Activated CD8-positive, alpha-beta memory T cell treated with anti-CD3 and anti-CD28 coated beads, Interleukin-2, amount 50 U/mL, for 24 hours (primary cell): Measurements from ENCODE around the gene TMCC3.
"Not testable (repeated sequence)": the region's sequence is repeated elsewhere in the genome, so short reads cannot be mapped to it uniquely, and the experiment has no call there.

Source experiments
- DNase-seq: peaks from one replicate; pipeline ENCODE4 v3.0.0-alpha.2; 2020; ENCODE audit errors: extremely low read depth

TMCC3 gene

GRCh38 chr12:94571556-94571955 lies 78.8 kb downstream of the TMCC3 start:
- no peak for DNase-seq

DNA sequence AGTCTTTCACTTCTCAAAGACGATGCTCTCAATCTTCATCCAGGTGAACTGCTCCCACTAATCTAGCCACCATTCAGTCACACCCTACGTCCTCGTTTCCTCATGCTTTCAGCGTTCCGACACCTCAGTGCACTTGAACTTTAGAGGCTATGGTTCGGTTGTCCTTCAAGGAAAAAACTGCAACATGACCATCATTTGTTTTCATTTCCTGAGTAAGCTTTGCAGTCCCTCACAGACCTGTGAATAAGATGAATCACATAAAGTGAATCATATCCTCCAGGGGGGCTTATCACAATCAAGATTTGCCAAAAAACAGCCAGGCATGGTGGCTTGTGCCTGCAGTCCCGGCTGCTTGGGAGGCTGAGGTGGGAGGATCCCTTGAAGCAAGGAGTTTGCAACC lies 80.2 kb downstream of the TMCC3 start:
- no peak for DNase-seq

DNA sequence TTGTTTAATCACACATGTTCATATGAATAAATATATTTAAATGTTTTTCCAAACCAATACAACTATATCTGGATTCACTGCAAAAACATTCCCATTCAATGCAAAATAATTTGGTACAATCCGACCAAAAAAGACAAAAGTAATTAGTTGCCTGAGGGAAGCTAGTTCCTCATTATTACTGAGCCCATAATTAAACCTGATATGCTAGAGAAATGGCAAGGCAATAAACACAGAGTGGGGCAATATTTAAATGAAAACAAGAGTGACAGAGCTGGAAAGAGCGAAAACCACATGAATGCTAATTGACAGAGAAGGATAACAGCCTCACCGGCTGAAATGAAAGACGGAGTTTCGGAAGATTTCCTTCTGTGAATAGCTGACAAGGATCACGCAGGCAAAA lies 82.6 kb downstream of the TMCC3 start:
- DNase-seq, result no peak

DNA sequence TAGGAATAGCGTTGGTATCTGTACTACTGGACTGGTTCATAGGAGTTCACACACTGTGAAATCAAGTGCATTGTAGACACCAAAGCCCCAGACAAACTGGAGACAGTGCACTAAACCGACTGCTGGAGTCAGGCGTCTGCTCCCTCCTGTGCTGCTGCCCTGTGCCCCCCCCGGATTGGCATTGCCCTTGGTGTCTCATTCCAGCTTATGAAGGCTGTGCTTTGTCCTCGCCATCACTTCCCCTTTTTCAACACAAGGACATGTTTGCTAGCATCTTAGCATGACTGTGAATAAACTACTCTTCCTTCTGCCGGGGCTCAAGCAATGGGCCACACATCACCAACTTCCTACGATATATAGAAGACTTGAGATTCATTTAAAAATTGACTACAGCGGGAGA lies 84.0 kb downstream of the TMCC3 start:
- no peak for DNase-seq

DNA sequence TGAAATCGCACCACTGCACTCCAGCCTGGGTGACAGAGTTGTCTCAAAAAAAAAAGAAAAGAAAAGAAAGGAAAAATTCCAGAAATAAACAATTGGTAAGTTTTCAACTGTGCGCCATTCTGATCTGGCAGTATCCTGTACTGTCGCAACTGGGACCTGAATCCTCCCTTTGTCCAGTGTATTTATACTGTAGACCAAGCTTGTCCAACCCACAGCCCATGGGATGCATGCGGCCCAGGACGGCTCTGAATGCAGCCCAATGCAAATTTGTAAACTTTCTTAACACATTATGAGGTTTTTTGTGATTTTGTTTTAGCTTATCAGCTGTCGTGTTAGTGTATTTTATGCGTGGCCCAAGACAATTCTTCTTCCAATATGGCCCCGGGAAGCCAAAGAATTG lies 84.7 kb downstream of the TMCC3 start:
- DNase-seq, result no peak

- DNase-seq, result no peak
Measured at GRCh38 chr12:94563286-94563685, 87.1 kb downstream of the TMCC3 start.

DNA sequence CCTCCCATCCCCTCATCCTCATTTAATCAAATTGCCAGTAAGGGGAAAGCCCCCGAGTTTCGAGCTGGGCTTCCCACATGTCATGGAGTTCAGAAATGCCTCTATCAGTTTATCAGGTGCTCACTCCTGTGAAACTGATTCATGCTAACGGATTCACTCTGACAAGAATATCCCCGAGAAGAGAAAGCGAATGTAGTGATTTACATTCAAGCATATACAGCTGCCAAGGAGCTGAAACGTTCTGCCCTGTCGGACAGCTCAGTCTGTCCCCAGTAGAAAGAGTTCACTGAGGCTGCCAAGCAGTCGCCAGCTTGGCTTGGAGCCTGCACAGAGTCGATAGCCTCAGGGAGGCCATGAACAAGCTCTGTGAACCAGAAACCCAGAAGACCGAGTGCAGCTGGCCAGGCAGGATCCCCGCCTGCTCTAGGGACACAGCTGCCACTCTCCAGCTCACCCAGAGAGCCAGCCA lies 88.4 kb downstream of the TMCC3 start:
- DNase-seq, result no peak

DNA sequence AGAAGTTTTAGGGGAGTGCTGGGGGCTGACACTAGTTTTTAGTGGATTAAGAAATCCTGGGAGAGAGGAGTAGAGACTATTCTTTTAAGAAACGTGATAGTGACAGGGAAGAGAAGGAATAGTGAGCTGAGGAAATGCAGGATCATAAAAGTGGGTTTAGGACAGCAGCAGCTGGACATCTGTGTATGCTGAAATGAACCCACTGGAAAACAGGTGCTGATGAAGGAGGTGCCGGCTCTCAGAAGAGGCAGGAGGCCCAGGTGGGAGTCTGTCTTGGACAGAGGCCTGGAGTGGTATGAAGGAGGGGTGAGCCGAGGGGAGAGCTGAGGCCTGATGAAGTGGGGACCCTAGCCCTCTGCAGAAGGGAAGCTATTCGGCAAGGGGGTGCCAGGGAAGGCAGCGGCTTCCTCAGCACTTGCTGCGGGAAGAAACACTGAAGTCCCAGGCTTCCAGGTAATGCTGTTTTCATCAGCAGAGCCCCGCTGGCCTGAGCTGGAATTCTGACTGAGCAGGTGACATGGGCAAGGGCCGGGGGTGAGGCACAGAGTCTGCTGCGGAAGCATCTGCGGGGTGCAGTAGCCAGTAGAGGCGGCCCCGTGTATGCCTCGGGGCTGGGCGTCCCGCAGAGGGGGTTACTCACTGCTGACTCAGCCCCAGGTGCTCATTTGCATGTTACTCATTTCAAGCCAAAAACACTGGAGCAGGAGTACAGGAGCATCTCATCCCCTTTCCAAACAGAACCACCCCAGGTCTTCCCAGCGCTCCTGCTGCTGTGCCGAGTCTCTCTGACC lies 89.7 kb downstream of the TMCC3 start:
- no peak for DNase-seq

GRCh38 chr12:94558612-94559011 lies 91.7 kb downstream of the TMCC3 start:
- DNase-seq, result no peak

DNA sequence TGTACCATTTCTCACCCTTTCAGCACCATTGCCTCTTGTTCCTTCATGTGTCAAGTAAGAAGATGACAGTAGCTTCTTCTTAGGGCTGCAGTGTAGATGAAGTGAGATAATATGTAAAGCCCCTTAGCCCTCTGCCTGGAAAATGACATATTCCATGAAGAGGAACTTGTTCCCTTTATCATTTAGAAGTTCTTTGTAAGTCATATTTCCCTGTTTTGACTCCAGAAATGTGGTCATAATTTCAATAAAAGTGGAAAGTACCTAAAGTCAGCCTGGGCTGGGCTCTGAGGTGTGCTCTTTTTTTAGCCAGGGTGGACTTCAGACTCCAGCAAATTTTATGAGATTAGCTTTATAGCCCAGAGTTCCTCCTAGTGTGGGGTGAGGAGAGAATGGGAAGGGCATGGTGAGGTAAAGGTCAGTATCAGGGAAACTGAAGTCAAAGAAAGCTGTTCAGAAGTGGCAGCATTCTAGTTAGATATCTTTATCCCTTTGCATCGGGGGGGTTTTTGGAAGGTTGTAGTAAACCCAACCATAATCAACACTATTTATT lies 92.5 kb downstream of the TMCC3 start:
- no peak for DNase-seq

- DNase-seq, result no peak
Measured at GRCh38 chr12:94555687-94556086, 94.7 kb downstream of the TMCC3 start.

DNA sequence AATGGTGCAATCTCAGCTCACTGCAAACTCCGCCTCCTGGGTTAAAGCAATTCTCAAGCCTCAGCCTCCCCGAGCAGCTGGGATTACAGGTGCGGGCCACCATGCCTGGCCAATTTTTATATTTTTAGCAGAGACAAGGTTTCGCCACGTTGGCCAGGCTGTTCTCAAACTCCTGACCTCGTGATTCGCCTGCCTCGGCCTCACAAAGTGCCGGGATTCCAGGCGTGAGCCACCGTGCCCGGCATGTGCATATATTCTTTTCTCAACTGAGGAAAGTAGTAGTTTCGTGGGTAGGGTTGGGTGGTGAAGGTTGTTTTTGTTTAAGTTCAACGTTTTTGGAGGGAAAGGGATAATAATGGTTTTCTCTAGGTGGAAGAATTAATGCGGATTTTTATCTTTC lies 96.5 kb downstream of the TMCC3 start:
- no peak for DNase-seq

GRCh38 chr12:94553130-94553519 lies 97.2 kb downstream of the TMCC3 start:
- DNase-seq, result no peak

GRCh38 chr12:94551810-94552209 lies 98.5 kb downstream of the TMCC3 start:
- no peak for DNase-seq

- DNase-seq, result no peak
Measured at GRCh38 chr12:94550964-94551363, 99.4 kb downstream of the TMCC3 start.

- not testable (repeated sequence) for DNase-seq
Measured at GRCh38 chr12:94548833-94549232, 101.5 kb downstream of the TMCC3 start.

DNA sequence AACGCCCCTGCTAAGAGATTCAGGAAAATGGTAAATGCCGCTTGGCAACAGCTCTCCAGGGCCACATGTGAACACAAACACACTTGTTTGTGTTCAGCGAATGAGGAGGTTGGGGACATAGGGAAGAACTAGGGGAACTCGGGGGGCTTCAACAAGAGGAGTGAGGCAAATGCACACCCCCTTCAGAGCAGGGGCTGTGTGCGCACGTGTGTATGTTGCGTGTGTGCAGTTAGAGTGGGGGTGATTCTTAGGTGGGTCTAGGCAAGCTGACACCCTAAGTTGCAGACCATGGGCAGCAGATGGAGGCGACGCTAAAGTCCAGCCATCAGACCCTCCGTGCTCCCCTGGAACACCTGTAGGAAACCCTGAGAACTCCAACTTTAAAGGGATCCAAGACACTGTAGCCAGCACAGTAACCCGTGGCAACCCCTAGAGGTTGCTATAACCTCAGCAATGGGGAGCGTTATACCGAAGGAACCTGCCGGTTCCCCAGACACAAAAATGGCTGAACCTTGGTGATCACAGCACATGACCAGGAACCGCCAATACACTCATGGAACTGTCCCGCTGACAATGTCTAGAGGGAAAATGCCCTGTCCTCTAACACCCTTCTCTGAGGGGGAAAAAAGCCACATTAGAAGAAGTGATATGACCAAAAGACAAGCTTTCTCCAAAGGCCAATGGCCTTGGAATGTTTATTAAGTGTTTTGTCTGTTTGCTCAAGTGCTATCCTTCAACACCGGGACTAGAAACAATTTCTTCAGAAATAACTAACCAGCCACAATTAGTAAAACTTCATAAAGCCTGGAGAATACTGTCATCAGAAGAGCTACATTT lies 104.2 kb downstream of the TMCC3 start:
- no peak for DNase-seq

GRCh38 chr12:94544355-94544754 lies 106.0 kb downstream of the TMCC3 start:
- no peak for DNase-seq

DNA sequence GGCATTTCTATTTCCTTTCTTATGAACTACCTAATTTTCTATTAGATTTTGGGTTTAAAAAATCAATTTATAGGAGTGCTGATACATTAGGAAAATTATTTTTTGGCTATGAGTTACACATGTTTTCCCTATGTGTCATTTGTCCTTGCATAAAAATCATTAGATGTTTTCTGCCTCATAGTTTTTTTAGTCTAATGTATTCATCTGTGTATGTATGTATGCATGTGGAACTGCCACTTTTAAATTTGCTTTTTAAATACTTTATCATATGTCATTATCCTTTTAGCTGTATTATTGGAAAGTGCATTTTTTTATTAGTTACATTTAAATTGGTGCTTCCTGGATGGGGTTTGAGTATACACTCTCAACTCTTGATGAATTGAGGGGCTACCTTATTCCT lies 112.0 kb downstream of the TMCC3 start:
- DNase-seq, result no peak

- no peak for DNase-seq
Measured at GRCh38 chr12:94536040-94536965, 114.1 kb downstream of the TMCC3 start.

DNA sequence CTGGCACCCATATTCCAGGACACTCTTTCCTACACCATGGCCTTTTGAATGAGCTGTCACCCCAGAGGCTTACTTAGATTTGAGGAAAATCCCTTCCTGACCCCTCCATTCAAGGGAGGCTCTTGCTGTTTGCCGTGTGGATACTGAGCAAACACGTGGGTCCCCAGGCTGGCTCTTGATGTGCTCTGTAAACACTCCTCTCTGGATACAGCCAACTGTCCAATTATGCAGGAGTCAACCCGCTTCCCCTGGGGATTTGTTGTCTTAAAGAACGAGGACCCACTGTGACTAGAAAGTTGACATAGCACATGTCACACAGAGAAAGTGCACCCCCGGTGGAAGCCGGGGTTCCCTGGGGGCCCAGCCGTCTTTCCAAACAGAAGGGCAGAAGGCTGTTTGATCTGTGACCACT lies 114.8 kb downstream of the TMCC3 start:
- DNase-seq, result no peak
